Smooth muscle cell (in vitro differentiated cells): Measurements from ENCODE around the gene GSTT2B. TPM values are rescaled to one million over a fixed set of nuclear protein-coding genes. Genes with fewer than 3 reads are reported as not detected.

Experiments used
- DNase-seq: peaks from one replicate; lab custom pipeline; 2025; ENCODE audit not compliant: unreplicated experiment; lab: John Stamatoyannopoulos, UW
- H2AFZ ChIP-seq: fragments of 200-600 bp; sonication (generic); 2 replicates; pipeline ENCODE4 v1.6.0; 2016; ENCODE audit warnings: antibody characterized with exemption, low read depth, mild to moderate bottlenecking
- H3F3A ChIP-seq: fragments of 200-600 bp; sonication (generic); 2 replicates; pipeline ENCODE4 v1.6.0; 2017; ENCODE audit warnings: antibody characterized with exemption, low read depth
- H3K27ac ChIP-seq: fragments of 200-600 bp; sonication (generic); 2 replicates; pipeline ENCODE4 v1.5.1; 2016; ENCODE audit warnings: low read depth, mild to moderate bottlenecking
- H3K27me3 ChIP-seq: fragments of 200-600 bp; sonication (generic); 2 replicates; pipeline ENCODE4 v1.6.1; 2016; ENCODE audit warnings: low read depth, mild to moderate bottlenecking
- H3K36me3 ChIP-seq: fragments of 200-600 bp; sonication (generic); 2 replicates; pipeline ENCODE4 v1.5.1; 2016; ENCODE audit warnings: low read depth
- H3K4me1 ChIP-seq: fragments of 200-600 bp; sonication (generic); 2 replicates; pipeline ENCODE4 v1.5.1; 2016; ENCODE audit warnings: low read depth
- H3K4me2 ChIP-seq: fragments of 200-600 bp; sonication (generic); 2 replicates; pipeline ENCODE4 v1.6.0; 2016; ENCODE audit warnings: mild to moderate bottlenecking
- H3K4me3 ChIP-seq: fragments of 200-600 bp; sonication (generic); 2 replicates; pipeline ENCODE4 v1.5.1; 2016; ENCODE audit warnings: mild to moderate bottlenecking
- H3K79me2 ChIP-seq: fragments of 200-600 bp; sonication (generic); 2 replicates; pipeline ENCODE4 v1.6.0; 2016; ENCODE audit warnings: low read depth, mild to moderate bottlenecking
- H3K9ac ChIP-seq: fragments of 200-600 bp; sonication (generic); 2 replicates; pipeline ENCODE4 v1.6.0; 2016; ENCODE audit warnings: low read depth
- H3K9me3 ChIP-seq: fragments of 200-600 bp; sonication (generic); replicated peaks from 2 replicates; pipeline ENCODE4 v1.5.1; 2016; ENCODE audit warnings: low read depth
- H4K20me1 ChIP-seq: fragments of 200-600 bp; sonication (generic); 2 replicates; pipeline ENCODE4 v1.6.0; 2016; ENCODE audit warnings: low read depth
- CTCF ChIP-seq: fragments of 200-600 bp; sonication (generic); IDR thresholded peaks from 2 replicates; pipeline ENCODE4 v1.5.1; 2017; ENCODE audit warnings: borderline replicate concordance, mild to moderate bottlenecking, antibody characterized with exemption; ENCODE audit not compliant: insufficient read depth, poor library complexity, severe bottlenecking
- WGBS: methylation state at CpG from one replicate; pipeline ENCODE4 v1.1.7; 2016; ENCODE audit warnings: low lambda C conversion rate; 5-methylcytosine and 5-hydroxymethylcytosine counted together
- polyA plus RNA-seq: library from polyadenylated mRNA; unstranded; fragments of >200 nt; fragmentation: Nextera tagmentation; extraction: Ambion mirVana; gene quantifications from 2 replicates; pipeline ENCODE4 v1.2.1, GENCODE V29; 2016
- total RNA-seq: library from RNA; depleted of rRNA; stranded (reverse); fragments of >200 nt; gene quantifications from 2 replicates; pipeline ENCODE4 v1.2.3, GENCODE V29; 2014

Gene GSTT2B
- total and polyA plus RNA-seq, 2 experiments from 2014 or later: 2.0 TPM; not detected in 1

GRCh38 chr22:23912293-23912903 is 48.6 kb downstream of the GSTT2B start:
- WGBS: 87% methylated on average over 9 of the region's 9 CpGs
- H3F3A ChIP-seq: peaks cover 13% of the 10 kb centered on the region
- H2AFZ ChIP-seq: no peak overlapping the region
- H3K4me2 ChIP-seq: no peak overlapping the region
- no peak for DNase-seq
- TF ChIP-seq CTCF: no peak
- H3K27ac ChIP-seq: no peak overlapping the region
- peaks cover 8% of the 10 kb centered on the region for H3K79me2 ChIP-seq
- no peaks in the 10 kb centered on the region for H4K20me1 ChIP-seq
- H3K36me3 ChIP-seq: no peaks in the 10 kb centered on the region
- H3K27me3 ChIP-seq: no peaks in the 10 kb centered on the region
- H3K4me1 ChIP-seq: peaks cover 6% of the 10 kb centered on the region
- no peak overlapping the region for H3K9ac ChIP-seq
- no peak overlapping the region for H3K4me3 ChIP-seq
- no peaks in the 10 kb centered on the region for H3K9me3 ChIP-seq

GRCh38 chr22:23911318-23911980 is 49.5 kb downstream of the GSTT2B start:
- 88% methylated on average over 12 of the region's 12 CpGs for WGBS
- peaks cover 8% of the 10 kb centered on the region for H3K79me2 ChIP-seq
- H3K4me2 ChIP-seq: no peak overlapping the region

GRCh38 chr22:23910496-23911190 is 50.4 kb downstream of the GSTT2B start:
- H3K36me3 ChIP-seq: no peaks in the 10 kb centered on the region
- no peak overlapping the region for H3K4me3 ChIP-seq
- H3K4me2 ChIP-seq: no peak overlapping the region
- WGBS: 100% methylated on average over 3 of the region's 3 CpGs
- peaks cover 8% of the 10 kb centered on the region for H3K79me2 ChIP-seq
- no peaks in the 10 kb centered on the region for H3K9me3 ChIP-seq
- no peaks in the 10 kb centered on the region for H4K20me1 ChIP-seq
- H3K9ac ChIP-seq: no peak overlapping the region
- H2AFZ ChIP-seq: no peak overlapping the region
- TF ChIP-seq CTCF: no peak
- no peak overlapping the region for H3K27ac ChIP-seq
- no peaks in the 10 kb centered on the region for H3K27me3 ChIP-seq
- peaks cover 8% of the 10 kb centered on the region for H3F3A ChIP-seq
- peaks cover 6% of the 10 kb centered on the region for H3K4me1 ChIP-seq
- no peak for DNase-seq

More at GRCh38 chr22:23911318-23911980, 49.5 kb downstream of the GSTT2B start:
- no peak for DNase-seq
- no peak overlapping the region for H3K4me3 ChIP-seq
- H3K27me3 ChIP-seq: no peaks in the 10 kb centered on the region
- no peak overlapping the region for H2AFZ ChIP-seq
- H3K9me3 ChIP-seq: no peaks in the 10 kb centered on the region
- H3K9ac ChIP-seq: no peak overlapping the region
- peaks cover 13% of the 10 kb centered on the region for H3F3A ChIP-seq
- no peak for TF ChIP-seq CTCF
- no peaks in the 10 kb centered on the region for H3K36me3 ChIP-seq
- H3K27ac ChIP-seq: no peak overlapping the region
- no peaks in the 10 kb centered on the region for H4K20me1 ChIP-seq
- H3K4me1 ChIP-seq: peaks cover 6% of the 10 kb centered on the region
